Activated CD4-positive, alpha-beta memory T cell treated with anti-CD3 and anti-CD28 coated beads for 36 hours (primary cell): Measurements from ENCODE around the gene ACLY. TPM values are rescaled to one million over a fixed set of nuclear protein-coding genes. Genes with fewer than 3 reads are reported as not detected.
"Not testable (repeated sequence)": the region's sequence is repeated elsewhere in the genome, so short reads cannot be mapped to it uniquely, and the experiment has no call there.

Experiments
- CTCF ChIA-PET: fragments of 350-600 bp; sonication (Branson Sonifier 250); formaldehyde crosslinking; loops from one replicate; lab custom pipeline; 2021; ENCODE audit warnings: antibody characterized with exemption, inconsistent platforms; lab: Charles Lee
- POLR2A ChIA-PET: fragments of 350-600 bp; sonication (Branson Sonifier 250); formaldehyde crosslinking; loops from one replicate; lab custom pipeline; 2021; ENCODE audit warnings: antibody characterized with exemption; lab: Charles Lee
- DNase-seq: peaks from one replicate; pipeline ENCODE4 v3.0.0-alpha.2; 2020
- H3K27ac Mint-ChIP-seq: one replicate; pipeline ENCODE4 v1.8.0; 2021; ENCODE audit warnings: mixed read lengths
- H3K27me3 Mint-ChIP-seq: one replicate; pipeline ENCODE4 v1.8.0; 2021; ENCODE audit warnings: mixed read lengths
- H3K36me3 Mint-ChIP-seq: one replicate; pipeline ENCODE4 v1.8.0; 2021; ENCODE audit warnings: mixed read lengths
- H3K4me1 Mint-ChIP-seq: one replicate; pipeline ENCODE4 v1.8.0; 2021; ENCODE audit warnings: low read depth, mixed read lengths
- H3K4me3 Mint-ChIP-seq: one replicate; pipeline ENCODE4 v1.8.0; 2021; ENCODE audit warnings: mild to moderate bottlenecking, mixed read lengths
- H3K9me3 Mint-ChIP-seq: one replicate; pipeline ENCODE4 v1.8.0; 2021; ENCODE audit warnings: mixed read lengths
- intact Hi-C: fragments of 100-400 bp; cut with micrococcal nuclease; formaldehyde crosslinking; loops from one replicate; pipeline ENCODE4 v1.15.1; 2023
- total RNA-seq, 2 experiments: library from RNA; stranded (reverse); gene quantifications; one replicate each; pipeline ENCODE4 v1.2.3, GENCODE V29; 2021

The ACLY gene
- total RNA-seq, 2 experiments from 2014 or later: 186 to 203 TPM

- H3K9me3 Mint-ChIP-seq: no peaks in the 10 kb centered on the region
- H3K4me3 Mint-ChIP-seq: no peak within 1 kb of the TSS
- POLR2A ChIA-PET: interaction anchor here (0.9 to 2.8 kb wide), 8 partner anchors 30 to 175 kb away, joined by 3 to 11 read pairs (median 4); partner anchors contain the start of genes ACLY, DNAJC7, EIF1 and NT5C3B
- peak; percentile 93 for DNase-seq
- peak within 1 kb of the TSS; percentile 80 for H3K27ac Mint-ChIP-seq
- H3K27me3 Mint-ChIP-seq: no peaks in the 10 kb centered on the region
- H3K4me1 Mint-ChIP-seq: peaks cover 45% of the 10 kb centered on the region
- peaks cover 19% of the 10 kb centered on the region for H3K36me3 Mint-ChIP-seq
- intact Hi-C loops: loop anchor here (5.0 to 10.0 kb wide), 2 partner anchors 52 to 150 kb away; partner anchors contain the start of genes ACLY and DNAJC7
- CTCF ChIA-PET: interaction anchor here (0.6 to 2.3 kb wide), 6 partner anchors 16 to 175 kb away, joined by 3 to 7 read pairs (median 3); partner anchors contain the start of genes NT5C3B and P3H4
These were observed 53.7 kb downstream of the ACLY start, which contains the start of gene KLHL11 for GRCh38 chr17:41864836-41865595. Gene KLHL11, minus strand, starts transcription at chr17:41865423. Its CDS starts 53 bp downstream, at chr17:41865370.

GRCh38 chr17:41864498-41864835, 54.3 kb downstream of the ACLY start:
- Mint-ChIP-seq H3K4me3 (no peak overlapping the region), H3K9me3 (no peaks in the 10 kb centered on the region), H3K27me3 (no peaks in the 10 kb centered on the region), H3K36me3 (peaks cover 19% of the 10 kb centered on the region), H3K27ac (no peak overlapping the region), H3K4me1 (peaks cover 44% of the 10 kb centered on the region)
- DNase-seq: no peak
- ChIA-PET CTCF (interaction anchor here (0.6 to 2.3 kb wide), 4 partner anchors 15 to 168 kb away, joined by 3 to 7 read pairs (median 5); partner anchors contain the start of genes NT5C3B and P3H4), POLR2A (interaction anchor here (0.9 to 2.8 kb wide), 7 partner anchors 29 to 174 kb away, joined by 3 to 11 read pairs (median 4); partner anchors contain the start of genes ACLY, CNP, DNAJC7 and EIF1)
- intact Hi-C loops: loop anchor here (10.0 kb wide), 1 partner anchor 150 kb away; the partner anchor contains the start of gene DNAJC7

DNA sequence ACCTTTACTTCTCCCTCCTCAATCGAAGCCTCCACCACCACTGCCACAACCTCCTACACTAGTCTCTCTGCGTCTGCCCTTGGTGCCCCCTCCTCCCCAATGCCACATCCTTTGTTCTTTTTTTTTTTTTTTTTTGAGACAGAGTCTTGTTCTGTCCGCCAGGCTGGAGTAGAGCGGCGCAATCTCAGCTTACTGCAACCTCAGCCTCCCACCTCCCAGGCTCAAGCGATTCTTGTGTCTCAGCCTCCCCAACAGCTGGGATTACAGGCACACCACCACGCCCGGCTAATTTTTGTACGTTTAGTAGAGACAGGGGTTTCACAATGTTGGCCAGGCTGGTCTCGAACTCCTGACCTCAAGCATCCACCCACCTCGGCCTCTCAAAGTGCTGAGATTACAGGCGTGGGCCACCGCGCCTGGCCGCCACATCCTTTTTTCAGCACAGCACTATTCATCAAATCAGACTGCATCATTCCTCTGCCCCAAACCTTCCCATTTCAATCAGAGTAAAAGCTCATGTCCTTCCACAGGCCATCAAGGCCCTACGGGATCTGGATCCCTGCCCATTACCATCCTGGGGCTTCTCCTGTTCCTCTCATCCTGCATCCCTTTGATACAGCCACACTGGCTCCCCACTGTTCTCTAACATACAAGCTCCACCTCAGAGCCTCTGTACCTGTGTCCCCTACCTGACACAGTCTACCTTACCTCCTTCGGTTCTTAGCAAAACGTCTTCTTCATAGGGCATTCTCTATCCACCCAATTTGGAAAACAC, 55.5 kb downstream of the ACLY start:
- Mint-ChIP-seq H3K4me1 (peaks cover 36% of the 10 kb centered on the region), H3K4me3 (no peak overlapping the region), H3K9me3 (no peaks in the 10 kb centered on the region), H3K27me3 (no peaks in the 10 kb centered on the region), H3K36me3 (peaks cover 10% of the 10 kb centered on the region), H3K27ac (no peak overlapping the region)
- ChIA-PET CTCF (interaction anchor here (1.0 to 2.3 kb wide), 3 partner anchors 52 to 167 kb away, joined by 3 to 7 read pairs (median 7); partner anchors contain the start of gene P3H4), POLR2A (interaction anchor here (0.6 to 2.8 kb wide), 5 partner anchors 11 to 103 kb away, joined by 3 to 11 read pairs (median 6); partner anchors contain the start of genes ACLY, CNP and ODAD4)
- intact Hi-C loops: loop anchor here (10.0 kb wide), 1 partner anchor 152 kb away; the partner anchor contains the start of gene DNAJC7
- DNase-seq: peak; percentile 64

GRCh38 chr17:41860254-41860931, 58.4 kb downstream of the ACLY start:
- DNase-seq: no peak
- intact Hi-C loops: loop anchor here (10.0 kb wide), 1 partner anchor 154 kb away; the partner anchor contains the start of gene DNAJC7
- no peaks in the 10 kb centered on the region for H3K27me3 Mint-ChIP-seq
- H3K36me3 Mint-ChIP-seq: peaks cover 2% of the 10 kb centered on the region
- H3K9me3 Mint-ChIP-seq: no peaks in the 10 kb centered on the region
- peaks cover 24% of the 10 kb centered on the region for H3K4me1 Mint-ChIP-seq
- POLR2A ChIA-PET: interaction anchor here (1.2 kb wide), 1 partner anchor 13 kb away, joined by 3 read pairs; no protein-coding TSS in a partner anchor
- H3K4me3 Mint-ChIP-seq: no peak overlapping the region
- H3K27ac Mint-ChIP-seq: no peak overlapping the region
- CTCF ChIA-PET: interaction anchor here (0.5 kb wide), 1 partner anchor 164 kb away, joined by 3 read pairs; no protein-coding TSS in a partner anchor

GRCh38 chr17:41851382-41851781, 67.4 kb downstream of the ACLY start:
- intact Hi-C loops, H3K4me3 Mint-ChIP-seq, H3K9me3 Mint-ChIP-seq, H3K27ac Mint-ChIP-seq, DNase-seq, H3K27me3 Mint-ChIP-seq: not testable (repeated sequence)
- Mint-ChIP-seq H3K36me3 (peaks cover 20% of the 10 kb centered on the region), H3K4me1 (peaks cover 27% of the 10 kb centered on the region)
- ChIA-PET POLR2A (interaction anchor here (1.0 kb wide), 1 partner anchor 12 kb away, joined by 6 read pairs; no protein-coding TSS in a partner anchor), CTCF (interaction anchor here (0.6 kb wide), 1 partner anchor 111 kb away, joined by 3 read pairs; no protein-coding TSS in a partner anchor)

DNA sequence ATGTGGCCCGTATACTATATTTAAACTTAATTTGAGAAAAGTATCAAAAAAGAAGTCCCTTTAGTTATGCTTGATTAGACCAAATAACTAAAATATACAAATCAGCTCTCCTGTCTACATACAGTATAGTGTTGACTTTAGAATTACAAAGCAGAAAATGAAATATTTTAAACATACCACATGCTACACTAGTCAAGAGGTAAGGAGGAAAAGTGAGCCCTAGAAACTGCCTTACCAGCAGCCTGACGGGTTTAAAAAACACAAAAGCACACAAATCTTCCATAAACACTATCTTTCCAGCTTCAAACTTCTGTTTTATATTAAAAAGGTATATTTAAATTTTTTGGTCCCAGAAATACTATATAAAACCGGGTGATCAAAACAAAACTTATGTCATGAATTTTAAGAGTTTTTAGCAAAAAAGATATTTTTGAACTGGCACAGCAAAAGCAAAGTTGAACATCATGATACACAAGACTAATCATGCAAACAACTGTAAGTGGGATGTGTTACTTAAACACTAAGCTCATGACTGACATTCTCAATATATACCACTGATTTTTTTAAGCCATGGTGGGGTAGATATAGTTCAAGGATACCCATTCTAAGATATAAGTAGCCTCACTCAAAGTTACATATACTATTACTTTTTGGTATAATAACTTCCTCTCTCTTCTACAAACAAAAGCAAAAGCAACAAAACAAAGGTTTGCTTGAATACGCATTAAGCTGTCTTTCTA, 69.3 kb downstream of the ACLY start:
- H3K9me3 Mint-ChIP-seq: no peaks in the 10 kb centered on the region
- intact Hi-C loops: no loop called here
- peaks cover 13% of the 10 kb centered on the region for H3K36me3 Mint-ChIP-seq
- H3K27ac Mint-ChIP-seq: no peak overlapping the region
- H3K4me1 Mint-ChIP-seq: peaks cover 22% of the 10 kb centered on the region
- no peaks in the 10 kb centered on the region for H3K27me3 Mint-ChIP-seq
- CTCF ChIA-PET: interaction anchor here (1.0 to 1.1 kb wide), 2 partner anchors 16 to 17 kb away, joined by 3 to 4 read pairs; partner anchors contain the start of gene KLHL11
- H3K4me3 Mint-ChIP-seq: no peak overlapping the region
- DNase-seq: no peak
- POLR2A ChIA-PET: no interaction called here

DNA sequence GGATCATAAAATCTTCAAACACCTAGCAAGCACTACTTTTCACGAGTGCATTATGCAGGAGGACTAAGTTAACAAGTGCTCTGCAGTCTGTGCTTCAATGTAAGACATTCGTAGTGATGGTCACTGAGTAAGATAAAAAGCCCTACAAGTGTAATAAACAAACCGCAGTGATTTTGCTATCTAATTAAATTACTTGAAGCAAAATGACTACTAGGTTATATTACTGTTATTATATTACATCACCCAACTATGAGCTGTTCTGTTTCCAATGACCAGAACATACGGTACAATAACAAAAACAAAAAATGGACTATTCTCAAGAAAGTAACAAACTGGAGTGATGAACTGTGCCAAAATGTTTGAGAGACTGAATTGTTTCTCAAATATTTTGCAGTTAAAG, 70.0 kb downstream of the ACLY start:
- DNase-seq: no peak

DNA sequence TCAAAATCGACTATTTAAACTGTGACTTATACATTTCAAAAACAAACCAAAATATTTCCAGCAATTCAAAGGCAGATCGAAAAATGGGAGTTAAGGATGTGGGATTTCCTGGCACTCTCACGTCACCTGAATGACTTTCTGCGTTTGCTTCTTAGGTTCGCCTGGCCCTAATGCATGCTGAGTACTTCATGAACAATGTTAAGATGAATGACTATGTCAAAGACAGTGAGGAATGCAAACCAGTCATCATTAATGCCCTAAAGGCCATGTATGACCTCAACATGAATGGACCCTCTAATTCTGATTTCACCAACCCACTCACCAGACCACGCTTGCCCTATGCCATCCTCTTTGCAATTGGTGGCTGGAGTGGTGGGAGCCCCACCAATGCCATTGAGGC, 73.8 kb downstream of the ACLY start:
- CTCF ChIA-PET: no interaction called here
- no peak overlapping the region for H3K27ac Mint-ChIP-seq
- H3K9me3 Mint-ChIP-seq: no peaks in the 10 kb centered on the region
- POLR2A ChIA-PET: no interaction called here
- DNase-seq: no peak
- H3K36me3 Mint-ChIP-seq: no peaks in the 10 kb centered on the region
- intact Hi-C loops: no loop called here
- no peak overlapping the region for H3K4me3 Mint-ChIP-seq
- no peaks in the 10 kb centered on the region for H3K27me3 Mint-ChIP-seq
- H3K4me1 Mint-ChIP-seq: peaks cover 7% of the 10 kb centered on the region

More for the DNA sequence above, 70.0 kb downstream of the ACLY start:
- Mint-ChIP-seq H3K4me3 (no peak overlapping the region), H3K36me3 (peaks cover 6% of the 10 kb centered on the region), H3K27ac (no peak overlapping the region), H3K27me3 (no peaks in the 10 kb centered on the region), H3K4me1 (peaks cover 22% of the 10 kb centered on the region), H3K9me3 (no peaks in the 10 kb centered on the region)
- CTCF ChIA-PET: interaction anchor here (1.0 to 1.1 kb wide), 2 partner anchors 16 kb away, joined by 3 to 4 read pairs; partner anchors contain the start of gene KLHL11
- intact Hi-C loops: no loop called here
- POLR2A ChIA-PET: interaction anchor here (1.1 kb wide), 1 partner anchor 39 kb away, joined by 3 read pairs; no protein-coding TSS in a partner anchor

- H3K4me1 Mint-ChIP-seq, H3K4me3 Mint-ChIP-seq, H3K9me3 Mint-ChIP-seq, POLR2A ChIA-PET, H3K36me3 Mint-ChIP-seq, DNase-seq, CTCF ChIA-PET, H3K27me3 Mint-ChIP-seq, intact Hi-C loops, H3K27ac Mint-ChIP-seq: not testable (repeated sequence)
These were observed 78.0 kb downstream of the ACLY start for GRCh38 chr17:41840781-41841180.

GRCh38 chr17:41839448-41839847, 79.3 kb downstream of the ACLY start:
- CTCF ChIA-PET, DNase-seq, H3K27me3 Mint-ChIP-seq, H3K4me3 Mint-ChIP-seq, H3K36me3 Mint-ChIP-seq, intact Hi-C loops, H3K9me3 Mint-ChIP-seq, H3K27ac Mint-ChIP-seq: not testable (repeated sequence)
- POLR2A ChIA-PET: interaction anchor here (0.6 kb wide), 1 partner anchor 117 kb away, joined by 3 read pairs; no protein-coding TSS in a partner anchor
- peaks cover 14% of the 10 kb centered on the region for H3K4me1 Mint-ChIP-seq
